Inflammatory macrophage treated with lipopolysaccharide for 4 hours (primary cell): ENCODE measurements around the gene PRM2.

ENCODE experiments used
- DNase-seq: peaks from one replicate; pipeline ENCODE4 v3.0.0-alpha.2; 2020

The PRM2 gene

DNA sequence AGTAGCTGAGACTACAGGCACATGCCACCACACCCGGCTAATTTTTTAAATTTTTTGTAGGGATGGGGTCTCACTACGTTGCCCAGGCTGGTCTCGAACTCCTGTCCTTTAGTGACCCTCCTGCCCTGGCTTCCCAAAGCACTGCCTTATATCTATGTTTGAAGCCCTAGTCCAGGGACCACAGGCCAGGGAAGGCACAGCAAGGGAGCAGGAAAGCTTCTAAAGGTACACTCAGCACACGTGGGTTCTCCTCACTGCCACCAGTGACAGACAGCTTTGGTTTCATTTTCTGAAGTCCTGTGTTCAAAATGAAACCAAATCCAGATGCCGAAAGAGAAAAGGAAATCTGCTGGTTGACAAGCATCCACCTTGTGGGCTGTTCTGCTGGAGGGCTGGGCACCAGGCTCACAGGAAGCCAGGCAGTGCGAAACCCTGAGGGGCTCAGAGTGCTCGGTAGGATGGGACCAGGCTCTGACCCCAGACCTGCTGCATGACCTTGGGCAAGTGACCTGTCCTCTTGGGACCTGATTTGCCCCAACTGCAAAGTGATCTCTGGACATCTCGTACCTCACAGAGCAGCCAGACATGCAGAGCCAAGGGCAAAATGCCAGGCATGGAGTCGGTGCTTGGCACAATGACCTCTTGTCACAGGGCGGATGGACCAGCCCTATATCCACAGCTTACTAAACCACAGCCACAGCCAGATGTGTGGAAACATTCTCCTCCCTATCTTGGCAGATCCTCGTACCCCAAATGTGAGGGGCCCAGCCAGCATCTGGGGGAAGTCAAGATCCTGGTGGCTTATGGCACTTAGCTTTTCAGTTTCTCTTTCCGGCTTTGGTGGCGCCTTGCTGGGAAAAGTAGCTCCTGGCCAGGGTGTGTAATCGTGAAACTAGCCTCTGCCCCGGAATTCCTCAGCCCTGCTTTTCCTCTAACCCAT lies 17.5 kb downstream of the PRM2 start:
- peak; percentile 90 for DNase-seq

- DNase-seq: peak; percentile 87
Observed at GRCh38 chr16:11257131-11257938, 18.9 kb downstream of the PRM2 start.

DNA sequence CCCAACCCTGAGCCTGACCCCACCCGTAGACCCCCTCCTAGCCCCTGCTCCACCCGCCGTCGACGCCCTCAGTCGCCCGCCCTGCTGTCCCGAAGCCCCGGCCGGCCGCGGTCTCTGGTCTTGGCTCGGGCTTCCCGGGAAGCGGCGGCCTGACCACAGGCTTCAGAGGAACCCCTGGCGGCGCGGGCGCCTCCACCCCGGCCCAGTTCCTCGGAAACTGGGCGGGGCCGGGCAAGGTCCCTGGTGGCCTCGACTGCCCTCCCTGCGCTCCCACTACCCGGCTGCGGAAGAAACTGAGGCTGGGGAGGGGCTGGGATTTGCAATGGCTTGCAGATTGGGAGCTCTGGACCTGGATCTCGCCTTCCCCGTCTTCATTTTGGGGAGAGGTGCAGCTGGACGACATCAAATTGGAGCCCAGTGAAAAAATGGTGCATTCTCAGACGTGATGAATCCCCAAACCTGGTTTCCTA lies 19.6 kb downstream of the PRM2 start:
- peak; percentile 71 for DNase-seq

- DNase-seq: peak; percentile 92
Observed at GRCh38 chr16:11255737-11256660, 20.3 kb downstream of the PRM2 start, which contains the start of gene SOCS1. SOCS1 (minus strand) TSS chr16:11256204; CDS start chr16:11255478, 726 bp downstream.

DNA sequence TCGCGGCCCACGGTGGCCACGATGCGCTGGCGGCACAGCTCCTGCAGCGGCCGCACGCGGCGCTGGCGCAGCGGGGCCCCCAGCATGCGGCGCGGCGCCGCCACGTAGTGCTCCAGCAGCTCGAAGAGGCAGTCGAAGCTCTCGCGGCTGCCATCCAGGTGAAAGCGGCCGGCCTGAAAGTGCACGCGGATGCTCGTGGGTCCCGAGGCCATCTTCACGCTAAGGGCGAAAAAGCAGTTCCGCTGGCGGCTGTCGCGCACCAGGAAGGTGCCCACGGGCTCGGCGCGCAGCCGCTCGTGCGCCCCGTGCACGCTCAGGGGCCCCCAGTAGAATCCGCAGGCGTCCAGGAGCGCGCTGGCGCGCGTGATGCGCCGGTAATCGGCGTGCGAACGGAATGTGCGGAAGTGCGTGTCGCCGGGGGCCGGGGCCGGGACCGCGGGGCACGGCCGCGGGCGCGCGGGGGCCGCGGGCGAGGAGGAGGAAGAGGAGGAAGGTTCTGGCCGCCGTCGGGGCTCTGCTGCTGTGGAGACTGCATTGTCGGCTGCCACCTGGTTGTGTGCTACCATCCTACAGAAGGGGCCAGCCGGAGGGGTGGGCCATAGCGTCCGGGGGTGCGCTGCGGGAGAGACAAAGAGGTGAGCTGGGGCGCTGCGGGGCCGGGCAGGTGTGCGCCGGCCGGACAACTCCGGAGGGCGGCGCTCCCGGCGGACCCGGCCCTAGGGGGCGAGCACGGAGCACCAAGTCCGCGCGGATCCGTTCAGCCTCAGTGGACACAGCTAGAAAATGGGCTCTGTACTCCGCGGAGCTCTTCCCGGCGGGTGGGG lies 21.2 kb downstream of the PRM2 start:
- peak; percentile 43 for DNase-seq

DNA sequence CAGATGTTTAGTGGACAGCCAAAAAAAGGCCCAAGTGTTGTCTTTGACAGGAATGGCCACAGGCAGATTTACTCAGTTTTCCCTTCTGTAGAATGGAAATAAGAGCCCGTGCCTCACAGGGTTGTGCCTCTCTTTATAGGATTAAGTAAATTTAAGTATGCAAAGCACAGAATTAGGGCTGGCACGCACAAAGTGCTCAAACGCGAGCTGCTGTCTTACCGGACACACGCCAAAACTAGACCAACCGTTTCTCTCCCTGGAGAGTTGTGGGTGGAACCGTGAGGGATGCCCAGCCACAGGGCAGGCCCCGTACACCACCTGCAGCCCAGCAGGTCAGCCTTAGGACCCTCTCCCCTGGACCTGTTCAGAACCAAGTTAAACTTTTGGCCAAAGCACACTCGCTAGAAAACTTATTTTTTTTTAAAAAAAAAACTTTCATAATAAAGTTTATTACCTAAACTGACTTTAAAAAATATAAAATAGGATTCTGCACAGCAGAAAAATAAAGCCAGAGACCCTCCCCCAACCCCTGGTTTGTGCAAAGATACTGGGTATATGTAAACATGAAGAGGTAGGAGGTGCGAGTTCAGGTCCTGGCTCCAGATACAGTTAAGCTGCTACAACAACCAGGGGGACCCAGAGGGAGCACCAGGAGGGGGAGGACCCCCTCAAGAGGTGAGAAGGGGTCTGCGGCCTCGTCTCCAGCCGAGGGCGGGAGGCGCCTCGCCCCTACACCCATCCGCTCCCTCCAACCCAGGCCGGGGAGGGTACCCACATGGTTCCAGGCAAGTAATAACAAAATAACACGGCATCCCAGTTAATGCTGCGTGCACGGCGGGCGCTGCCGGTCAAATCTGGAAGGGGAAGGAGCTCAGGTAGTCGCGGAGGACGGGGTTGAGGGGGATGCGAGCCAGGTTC lies 22.0 kb downstream of the PRM2 start:
- DNase-seq: no peak

- no peak for DNase-seq
Observed at GRCh38 chr16:11253009-11253994, 23.0 kb downstream of the PRM2 start.

GRCh38 chr16:11252482-11252931 lies 23.8 kb downstream of the PRM2 start:
- no peak for DNase-seq

DNA sequence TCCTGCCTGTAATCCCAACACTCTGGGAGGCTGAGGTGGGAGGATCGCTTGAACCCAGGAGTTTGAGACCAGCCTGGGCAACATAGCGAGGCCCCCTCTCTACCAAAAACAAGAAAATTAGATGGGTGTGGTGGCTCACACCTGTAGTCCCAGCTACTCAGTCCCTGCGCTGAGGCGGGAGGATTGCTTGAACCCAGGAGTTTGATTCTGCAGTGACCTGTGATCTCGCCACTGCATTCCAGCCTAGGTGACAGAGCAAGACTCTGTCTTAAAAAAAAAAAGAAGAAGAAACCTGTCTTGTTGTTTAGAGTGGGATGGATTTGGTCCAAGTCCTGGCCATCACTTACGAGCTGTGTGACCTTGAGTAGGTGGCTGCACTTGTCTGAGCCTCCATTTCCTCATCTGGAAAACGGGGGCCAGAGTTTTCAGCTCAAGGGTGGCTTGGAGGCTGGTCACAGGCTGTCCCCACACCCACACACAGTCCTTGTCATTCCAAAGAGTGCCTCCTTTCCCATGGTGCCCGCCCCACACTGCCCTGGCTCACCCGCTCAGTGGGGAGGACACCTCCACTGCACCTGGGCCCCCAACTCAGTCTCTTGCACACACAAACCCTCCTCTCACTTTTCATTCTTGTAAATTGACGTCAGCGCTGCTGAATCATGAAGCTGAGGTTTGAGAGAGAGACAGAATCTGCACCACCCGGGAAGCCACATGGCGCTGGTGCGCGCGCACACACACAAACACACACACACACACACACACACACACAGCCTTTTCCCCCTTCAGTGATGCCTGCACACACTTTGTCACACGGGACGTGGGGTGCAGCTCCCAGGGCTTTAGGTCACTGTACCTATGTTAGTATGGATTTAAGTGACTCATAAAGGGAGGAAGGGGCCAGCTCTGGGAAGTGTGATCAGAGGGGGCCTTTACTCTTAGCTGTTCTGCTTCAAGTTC lies 24.5 kb downstream of the PRM2 start:
- peak; percentile 36 for DNase-seq

DNA sequence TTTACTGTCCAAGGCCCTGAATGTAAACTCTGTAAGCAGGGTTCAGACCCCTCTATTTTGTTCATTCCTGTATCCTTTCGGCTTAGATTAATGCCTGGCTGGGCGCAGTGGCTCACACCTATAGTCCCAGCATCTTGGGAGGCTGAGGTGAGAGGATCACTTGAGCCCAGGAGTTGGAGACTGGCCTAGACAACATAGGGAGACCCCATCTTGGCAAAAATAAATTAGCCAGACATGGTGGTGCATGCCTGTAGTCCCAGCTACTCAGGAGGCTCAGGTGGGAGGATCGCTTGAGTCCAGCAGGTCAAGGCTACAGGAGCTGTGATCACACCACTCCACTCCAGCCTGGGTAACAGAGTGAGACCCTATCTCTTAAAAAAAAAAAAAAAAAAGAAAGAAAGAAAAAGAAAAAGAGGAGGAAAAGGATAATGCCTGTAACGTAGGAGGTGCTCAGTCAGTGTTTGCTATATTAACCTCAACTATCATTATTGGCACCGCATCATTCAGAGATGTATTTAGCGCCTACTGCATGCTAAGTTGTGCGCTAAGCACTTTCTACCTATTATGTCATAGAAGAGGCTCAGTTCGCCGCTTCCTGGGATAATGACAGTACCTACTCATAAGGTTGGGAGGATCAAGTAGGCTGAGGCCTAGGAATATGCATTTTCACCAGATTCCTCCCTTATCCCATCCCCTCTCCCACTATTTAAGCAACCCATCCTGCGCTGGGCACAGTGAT lies 25.3 kb downstream of the PRM2 start:
- DNase-seq: no peak

DNA sequence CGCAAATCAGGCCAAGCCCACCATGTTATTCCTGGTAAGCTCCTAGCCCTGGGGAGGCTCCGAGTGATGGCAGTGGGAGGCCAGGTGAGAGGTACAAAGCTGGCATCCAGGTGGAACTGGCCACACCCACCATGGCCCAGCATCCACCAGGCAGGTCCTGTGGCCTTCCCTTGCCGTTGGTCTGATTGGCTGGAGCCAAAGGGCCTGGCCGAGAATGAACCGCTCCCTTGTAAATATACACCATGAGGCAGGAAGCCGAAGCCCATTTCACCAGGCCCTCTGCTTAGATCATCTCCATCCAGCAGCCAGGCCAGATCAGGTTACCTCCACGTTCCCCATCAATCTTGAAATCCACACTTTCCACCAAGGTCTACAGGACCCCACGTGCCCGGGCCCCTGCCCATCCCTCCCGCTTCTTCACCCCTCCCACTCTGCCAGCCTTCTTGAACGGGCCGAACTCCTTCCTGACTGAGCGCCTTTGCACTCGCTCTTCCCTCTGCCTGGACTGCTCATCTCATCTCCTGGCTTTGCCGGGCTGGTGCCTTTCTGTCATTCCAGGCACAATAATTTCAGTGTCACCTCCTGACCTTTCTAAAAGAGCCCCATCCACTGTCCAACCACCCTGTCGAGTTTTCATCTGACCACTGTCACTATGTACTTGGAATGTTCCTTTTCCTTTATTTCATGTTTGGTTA lies 26.0 kb downstream of the PRM2 start:
- no peak for DNase-seq

DNA sequence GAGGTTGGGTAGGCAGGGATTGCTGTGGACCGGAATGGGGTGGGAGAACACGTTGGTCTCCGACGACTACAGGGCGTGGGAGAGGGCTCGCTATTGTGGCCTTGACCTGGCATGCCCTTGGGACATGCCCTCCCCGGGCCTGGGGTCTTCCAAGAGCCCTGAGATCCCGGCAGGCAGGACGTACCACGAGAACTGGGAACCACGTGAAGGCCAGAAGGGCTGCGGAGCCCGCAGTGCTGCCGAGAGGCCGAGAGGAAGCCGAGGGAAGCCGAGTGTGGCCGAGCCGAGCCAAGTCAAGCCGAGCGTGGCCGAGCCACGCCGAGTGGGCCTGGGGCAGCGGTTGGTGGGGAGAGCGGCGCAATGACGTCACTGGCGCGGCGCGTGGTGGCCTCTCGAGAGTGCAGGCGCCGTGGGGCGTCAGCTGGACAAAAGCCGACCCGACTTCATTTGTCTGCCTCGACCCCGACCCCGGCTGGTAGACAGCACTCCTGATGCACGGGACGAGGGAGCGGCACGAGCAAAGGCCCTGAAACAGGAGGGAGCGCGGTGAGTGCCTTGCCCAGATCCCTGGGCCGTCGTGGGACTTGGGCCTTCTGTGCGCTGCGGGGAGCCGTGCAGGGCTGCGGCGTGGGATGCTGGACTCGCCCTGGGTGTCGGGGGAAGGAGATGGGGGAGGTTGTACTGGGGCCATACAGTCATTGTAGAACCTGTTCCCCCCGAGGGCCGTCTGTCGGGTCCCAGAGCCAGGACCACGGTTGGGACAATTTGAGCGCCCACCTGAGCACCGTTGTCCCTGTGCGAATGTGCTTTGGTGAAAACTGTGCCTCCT lies 26.8 kb downstream of the PRM2 start:
- no peak for DNase-seq

DNA sequence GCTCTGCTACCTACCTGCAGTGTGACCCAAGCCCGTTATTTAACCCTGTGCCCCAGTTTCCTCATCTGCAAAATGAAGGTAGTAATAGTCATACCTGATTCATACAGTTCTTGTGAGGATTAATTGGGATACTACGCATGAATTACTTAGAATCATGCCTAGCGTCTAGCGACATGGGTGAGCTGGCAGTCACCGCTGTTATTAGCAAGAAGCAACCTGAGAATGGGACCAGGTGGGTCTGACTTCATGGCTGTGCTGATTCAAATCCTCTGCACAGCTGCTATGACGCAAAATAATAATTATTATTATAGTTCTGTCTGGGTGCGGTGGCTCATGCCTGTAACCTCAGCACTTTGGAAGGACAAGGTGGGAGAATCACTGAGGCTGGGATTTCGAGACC lies 28.1 kb downstream of the PRM2 start:
- DNase-seq: no peak

DNA sequence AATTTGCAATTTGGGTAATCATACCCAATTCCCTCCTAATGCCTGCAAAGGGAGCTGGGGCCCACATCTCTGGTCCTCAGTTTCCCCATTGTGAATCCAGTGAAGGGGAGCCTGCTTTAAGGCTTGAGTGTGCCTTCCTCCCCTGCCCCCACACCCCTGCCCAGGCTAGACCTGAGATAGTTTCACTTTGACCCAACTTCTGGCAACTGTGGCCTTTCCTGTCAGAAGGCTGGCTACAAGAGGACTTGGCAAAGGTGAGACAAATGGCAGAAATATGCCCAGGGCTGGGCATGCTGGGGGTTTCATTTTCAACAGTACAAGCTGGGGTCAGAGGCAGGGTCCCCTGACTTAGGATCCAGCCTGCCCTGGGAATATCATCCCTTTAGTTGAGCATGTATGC lies 30.3 kb downstream of the PRM2 start:
- no peak for DNase-seq

GRCh38 chr16:11245222-11245737 lies 31.0 kb downstream of the PRM2 start:
- DNase-seq: no peak
